HG03354 (cell line): ENCODE measurements around the gene CHSY3.
"Not testable (repeated sequence)": the region's sequence is repeated elsewhere in the genome, so short reads cannot be mapped to it uniquely, and the experiment has no call there.

Source experiments
- ATAC-seq: cut with Tn5 transposase; IDR thresholded peaks from one replicate; pipeline ENCODE4 v1.9.1; 2021; ENCODE audit warnings: mild to moderate bottlenecking; ENCODE audit not compliant: unreplicated experiment, poor library complexity, severe bottlenecking

Gene CHSY3

GRCh38 chr5:130135506-130135905 is 231.2 kb downstream of the CHSY3 start:
- no peak for ATAC-seq

- no peak for ATAC-seq
Measured at GRCh38 chr5:130136300-130136699, 232.0 kb downstream of the CHSY3 start.

- ATAC-seq, result no peak
Measured at GRCh38 chr5:130137681-130138080, 233.4 kb downstream of the CHSY3 start.

- no peak for ATAC-seq
Measured at GRCh38 chr5:130138406-130139045, 234.3 kb downstream of the CHSY3 start.

GRCh38 chr5:130141659-130142320 is 237.5 kb downstream of the CHSY3 start:
- ATAC-seq, result peak; percentile 79

- no peak for ATAC-seq
Measured at GRCh38 chr5:130151239-130151638, 247.0 kb downstream of the CHSY3 start.

GRCh38 chr5:130155345-130156011 is 251.2 kb downstream of the CHSY3 start:
- ATAC-seq, result no peak

- no peak for ATAC-seq
Measured at GRCh38 chr5:130158036-130158435, 253.8 kb downstream of the CHSY3 start.

GRCh38 chr5:130159968-130160367 is 255.7 kb downstream of the CHSY3 start:
- no peak for ATAC-seq

- no peak for ATAC-seq
Measured at GRCh38 chr5:130164966-130165365, 260.7 kb downstream of the CHSY3 start.

GRCh38 chr5:130166839-130167490 is 262.7 kb downstream of the CHSY3 start:
- ATAC-seq, result no peak

- ATAC-seq, result no peak
Measured at GRCh38 chr5:130168211-130168610, 263.9 kb downstream of the CHSY3 start.

GRCh38 chr5:130171699-130172098 is 267.4 kb downstream of the CHSY3 start:
- ATAC-seq, result no peak

GRCh38 chr5:130183115-130183514 is 278.9 kb downstream of the CHSY3 start:
- ATAC-seq, result no peak

- no peak for ATAC-seq
Measured at GRCh38 chr5:130189961-130190360, 285.7 kb downstream of the CHSY3 start.

GRCh38 chr5:130198927-130199326 is 294.7 kb downstream of the CHSY3 start:
- ATAC-seq, result peak; percentile 53

- ATAC-seq, result no peak
Measured at GRCh38 chr5:130206686-130207085, 302.4 kb downstream of the CHSY3 start.

GRCh38 chr5:130213607-130214006 is 309.3 kb downstream of the CHSY3 start:
- no peak for ATAC-seq

GRCh38 chr5:130216286-130216685 is 312.0 kb downstream of the CHSY3 start:
- ATAC-seq, result no peak

GRCh38 chr5:130222573-130222972 is 318.3 kb downstream of the CHSY3 start:
- no peak for ATAC-seq

- not testable (repeated sequence) for ATAC-seq
Measured at GRCh38 chr5:130226556-130226955, 322.3 kb downstream of the CHSY3 start.
